HCT116 (cell line): ENCODE results near the gene PLD1. TPM values are rescaled to one million over a fixed set of nuclear protein-coding genes. Genes with fewer than 3 reads are reported as not detected.

ENCODE experiments used
- ATAC-seq: fragments of 200-7000 bp; cut with Tn5 transposase; 2 replicates; pipeline ENCODE4 v1.9.1; 2020; ENCODE audit warnings: mild to moderate bottlenecking, moderate library complexity
- BruUV-seq: library from RNA; stranded (reverse); fragments of 400-500 nt; replicated peaks from 2 replicates; lab custom pipeline; 2021; lab: Mats Ljungman, UMichigan
- CTCF ChIA-PET: fragments of 300-600 bp; sonication (Branson Sonifier 250); formaldehyde crosslinking; loops from one replicate; lab custom pipeline; 2021; ENCODE audit warnings: antibody characterized with exemption; lab: Charles Lee
- POLR2A ChIA-PET: fragments of 300-600, 350-600 bp; sonication (Branson Sonifier 250); formaldehyde crosslinking; loops from one replicate; lab custom pipeline; 2021; ENCODE audit warnings: antibody characterized with exemption; lab: Charles Lee
- RAD21 ChIA-PET, 2 experiments: fragments of 300-600 bp; sonication (Branson Sonifier 250); formaldehyde crosslinking; loops; one replicate each; lab custom pipeline; 2023; ENCODE audit warnings: low total read pairs in 2 of 2; ENCODE audit not compliant: uncharacterized antibody in 2 of 2, unreplicated experiment in 2 of 2, low non-redundant PET in 1 of 2; lab: Charles Lee
- DNase-seq: peaks from one replicate; pipeline ENCODE4 v3.0.0-alpha.2; 2010; ENCODE audit warnings: low read depth, low spot score
- H2AFZ ChIP-seq: fragments of 200-600 bp; shearing (Covaris generic), sonication (generic); 2 replicates; pipeline ENCODE4 v1.6.1; 2017; ENCODE audit warnings: low read depth, mixed run types, mixed read lengths, antibody characterized with exemption, low read length; ENCODE audit not compliant: poor library complexity, severe bottlenecking
- H3K27ac ChIP-seq: 2 replicates; pipeline ENCODE4 v1.5.1; 2012; ENCODE audit warnings: low read depth, low read length
- H3K27me3 ChIP-seq: fragments of 200-600 bp; sonication (generic); 2 replicates; pipeline ENCODE4 v1.6.1; 2016; ENCODE audit warnings: mixed run types, low read length, mixed read lengths; ENCODE audit not compliant: insufficient read depth
- H3K36me3 ChIP-seq, 2 experiments: fragments of 200-500 bp in 1 of 2; fragments of 200-600 bp in 1 of 2; sonication (Bioruptor generic) in 1 of 2; sonication (generic) in 1 of 2; 2 replicates each; pipeline versions ENCODE4 v1.5.1 to v1.6.1; 2014 to 2016; ENCODE audit warnings: low read length in 2 of 2, inconsistent platforms in 1 of 2, mixed read lengths in 1 of 2, mixed run types in 1 of 2; ENCODE audit not compliant: insufficient read depth in 2 of 2, control insufficient read depth in 1 of 2
- H3K4me1 ChIP-seq, 2 experiments: fragments of 200-600 bp in 1 of 2; sonication (generic) in 1 of 2; 2 replicates each; pipeline versions ENCODE4 v1.5.1 to v1.6.1; 2012 to 2017; ENCODE audit warnings: low read length in 2 of 2, inconsistent platforms in 1 of 2, mild to moderate bottlenecking in 1 of 2, mixed read lengths in 1 of 2, mixed run types in 1 of 2, moderate library complexity in 1 of 2; ENCODE audit not compliant: insufficient read depth in 2 of 2, control insufficient read depth in 1 of 2
- H3K4me2 ChIP-seq: fragments of 200-600 bp; sonication (generic); 2 replicates; pipeline ENCODE4 v1.6.1; 2017; ENCODE audit warnings: mixed run types, low read length, mixed read lengths
- H3K4me3 ChIP-seq, 2 experiments: fragments of 200-600 bp in 1 of 2; sonication (generic) in 1 of 2; replicated peaks in 1 of 2; 2 replicates each; pipeline ENCODE4 v1.5.1; 2011 to 2016; ENCODE audit warnings: low read length in 2 of 2, control low read depth in 1 of 2, low read depth in 1 of 2, mild to moderate bottlenecking in 1 of 2, mixed read lengths in 1 of 2, mixed run types in 1 of 2
- H3K79me2 ChIP-seq: fragments of 200-600 bp; sonication (generic); 2 replicates; pipeline ENCODE4 v1.6.1; 2017; ENCODE audit warnings: mild to moderate bottlenecking, mixed run types, low read length, moderate library complexity, mixed read lengths; ENCODE audit not compliant: insufficient read depth
- H3K9ac ChIP-seq: fragments of 200-600 bp; sonication (generic); 2 replicates; pipeline ENCODE4 v1.6.1; 2016; ENCODE audit warnings: low read length, mixed read lengths
- H3K9me2 ChIP-seq: fragments of 200-600 bp; sonication (generic), shearing (Covaris generic); 2 replicates; pipeline ENCODE4 v1.6.1; 2017; ENCODE audit warnings: mixed run types, mild to moderate bottlenecking, moderate library complexity; ENCODE audit not compliant: insufficient read depth
- H3K9me3 ChIP-seq, 2 experiments: fragments of 200-500 bp in 1 of 2; fragments of 200-600 bp in 1 of 2; sonication (Bioruptor generic) in 1 of 2; sonication (generic) in 1 of 2; 2 replicates each; pipeline ENCODE4 v1.6.1; 2014 to 2017; ENCODE audit warnings: low read length in 2 of 2, mixed read lengths in 2 of 2, inconsistent platforms in 1 of 2, low read depth in 1 of 2, mild to moderate bottlenecking in 1 of 2, mixed run types in 1 of 2, moderate library complexity in 1 of 2; ENCODE audit not compliant: control insufficient read depth in 1 of 2, insufficient read depth in 1 of 2
- H4K20me1 ChIP-seq: fragments of 200-600 bp; sonication (generic), shearing (Covaris generic); 2 replicates; pipeline ENCODE4 v1.6.1; 2017; ENCODE audit warnings: mixed run types, mild to moderate bottlenecking, moderate library complexity; ENCODE audit not compliant: insufficient read depth
- CEBPB ChIP-seq: IDR thresholded peaks from 2 replicates; pipeline ENCODE4 v1.6.1; 2012; ENCODE audit warnings: low read depth
- EGR1 ChIP-seq: IDR thresholded peaks from 2 replicates; pipeline ENCODE4 v1.6.1; 2012; ENCODE audit warnings: low read depth
- EZH2 ChIP-seq: fragments of 200-600 bp; sonication (generic); IDR thresholded peaks from 2 replicates; pipeline ENCODE4 v1.6.1; 2017; ENCODE audit warnings: antibody characterized with exemption, mixed run types
- EZH2phosphoT487 ChIP-seq: fragments of 200-600 bp; IDR thresholded peaks from 2 replicates; pipeline ENCODE4 v1.6.1; 2018; ENCODE audit warnings: antibody characterized with exemption, borderline replicate concordance
- POLR2AphosphoS5 ChIP-seq: IDR thresholded peaks from 2 replicates; pipeline ENCODE4 v1.6.1; 2011; ENCODE audit warnings: mild to moderate bottlenecking, low read depth, low read length, moderate library complexity
- TCF7L2 ChIP-seq: IDR thresholded peaks from 2 replicates; pipeline ENCODE4 v1.7.0; 2011; ENCODE audit warnings: borderline replicate concordance, inconsistent platforms; ENCODE audit not compliant: insufficient read depth, insufficient read length; ENCODE audit errors: extremely low read depth
- intact Hi-C: fragments of 100-400 bp; cut with micrococcal nuclease; formaldehyde crosslinking; loops from 2 replicates; pipeline ENCODE4 v1.10.0; 2022
- total RNA-seq: library from RNA; stranded (reverse); gene quantifications from one replicate; pipeline ENCODE4 v1.2.1, GENCODE V29; 2021; ENCODE audit not compliant: unreplicated experiment
- TF ChIP-seq, protein P1 (sequence below): IDR thresholded peaks from 2 replicates; pipeline ENCODE4 v1.6.1; 2012; ENCODE audit warnings: low read depth

Gene PLD1
- total RNA-seq, 1 experiment from 2014 or later = 8.4 TPM

DNA sequence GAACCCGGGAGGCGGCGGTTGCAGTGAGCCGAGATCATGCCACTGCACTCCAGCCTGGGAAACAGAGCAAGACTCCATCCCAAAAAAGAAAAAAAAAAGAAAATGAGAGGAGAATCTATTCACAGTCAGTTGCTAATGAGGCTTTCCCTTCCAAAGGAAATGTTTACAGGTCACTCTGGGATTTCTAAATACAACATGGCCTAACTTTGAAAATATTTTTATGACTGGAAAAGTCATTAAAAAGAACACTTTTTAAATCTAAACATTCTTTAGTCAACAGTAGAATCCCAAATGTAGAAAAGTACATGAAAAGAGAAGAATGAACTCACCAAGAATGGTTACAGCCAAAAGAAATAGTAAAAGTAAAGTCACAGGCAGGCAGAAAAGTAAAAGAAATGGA lies 78.6 kb downstream of the PLD1 start:
- ChIA-PET RAD21 (no interaction called here), POLR2A (no interaction called here), CTCF (no interaction called here)
- intact Hi-C loops = no loop called here
- Histone ChIP-seq H3K36me3 (no peaks in the 10 kb centered on the region), H3K9me3 (no peaks in the 10 kb centered on the region), H3K4me3 (no peak overlapping the region), H3K4me2 (no peak overlapping the region), H3K27ac (no peak overlapping the region), H4K20me1 (no peaks in the 10 kb centered on the region), H3K27me3 (no peaks in the 10 kb centered on the region), H3K9ac (no peak overlapping the region), H3K4me1 (no peaks in the 10 kb centered on the region), H2AFZ (no peak overlapping the region), H3K79me2 (no peaks in the 10 kb centered on the region), H3K9me2 (no peaks in the 10 kb centered on the region)
- ATAC-seq (no peak), DNase-seq (no peak)
- BruUV-seq = no TSS peak
- no peak for TF ChIP-seq EZH2phosphoT487
- TF ChIP-seq POLR2AphosphoS5 = no peak
- no peak for TF ChIP-seq TCF7L2
- TF ChIP-seq, protein P1, sequence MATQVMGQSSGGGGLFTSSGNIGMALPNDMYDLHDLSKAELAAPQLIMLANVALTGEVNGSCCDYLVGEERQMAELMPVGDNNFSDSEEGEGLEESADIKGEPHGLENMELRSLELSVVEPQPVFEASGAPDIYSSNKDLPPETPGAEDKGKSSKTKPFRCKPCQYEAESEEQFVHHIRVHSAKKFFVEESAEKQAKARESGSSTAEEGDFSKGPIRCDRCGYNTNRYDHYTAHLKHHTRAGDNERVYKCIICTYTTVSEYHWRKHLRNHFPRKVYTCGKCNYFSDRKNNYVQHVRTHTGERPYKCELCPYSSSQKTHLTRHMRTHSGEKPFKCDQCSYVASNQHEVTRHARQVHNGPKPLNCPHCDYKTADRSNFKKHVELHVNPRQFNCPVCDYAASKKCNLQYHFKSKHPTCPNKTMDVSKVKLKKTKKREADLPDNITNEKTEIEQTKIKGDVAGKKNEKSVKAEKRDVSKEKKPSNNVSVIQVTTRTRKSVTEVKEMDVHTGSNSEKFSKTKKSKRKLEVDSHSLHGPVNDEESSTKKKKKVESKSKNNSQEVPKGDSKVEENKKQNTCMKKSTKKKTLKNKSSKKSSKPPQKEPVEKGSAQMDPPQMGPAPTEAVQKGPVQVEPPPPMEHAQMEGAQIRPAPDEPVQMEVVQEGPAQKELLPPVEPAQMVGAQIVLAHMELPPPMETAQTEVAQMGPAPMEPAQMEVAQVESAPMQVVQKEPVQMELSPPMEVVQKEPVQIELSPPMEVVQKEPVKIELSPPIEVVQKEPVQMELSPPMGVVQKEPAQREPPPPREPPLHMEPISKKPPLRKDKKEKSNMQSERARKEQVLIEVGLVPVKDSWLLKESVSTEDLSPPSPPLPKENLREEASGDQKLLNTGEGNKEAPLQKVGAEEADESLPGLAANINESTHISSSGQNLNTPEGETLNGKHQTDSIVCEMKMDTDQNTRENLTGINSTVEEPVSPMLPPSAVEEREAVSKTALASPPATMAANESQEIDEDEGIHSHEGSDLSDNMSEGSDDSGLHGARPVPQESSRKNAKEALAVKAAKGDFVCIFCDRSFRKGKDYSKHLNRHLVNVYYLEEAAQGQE = no peak
- TF ChIP-seq EZH2 = no peak
- no peak for TF ChIP-seq CEBPB
- TF ChIP-seq EGR1 = no peak
